ENCODE data around the gene IFIT3.

IFIT3 gene

DNA sequence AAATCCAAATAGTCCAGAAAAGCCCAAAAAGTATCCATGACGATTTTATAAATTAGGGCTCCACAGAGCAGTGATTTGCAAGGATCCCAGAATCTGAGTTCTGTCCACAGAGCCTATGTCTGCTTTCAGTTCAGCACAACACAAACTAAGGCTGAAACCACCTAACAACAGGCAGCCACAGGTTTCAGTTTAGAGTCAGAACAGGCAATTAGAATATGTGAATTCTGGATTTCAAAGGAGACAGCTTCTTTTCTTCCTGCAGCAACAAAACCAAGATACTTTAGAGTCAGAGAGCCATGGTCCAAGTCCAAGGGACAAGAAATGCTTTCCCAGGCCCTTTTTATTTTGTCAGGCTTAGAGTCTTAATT lies 23.6 kb downstream of the IFIT3 start:
- Mint-ChIP-seq H3K27me3 (peaks cover 29% of the 10 kb centered on the region), H3K27ac (no peak overlapping the region), H3K4me1 (ENCODE audit: low read depth) (peaks cover 32% of the 10 kb centered on the region), H3K9me3 (peaks cover 3% of the 10 kb centered on the region), H3K4me3 (no peak overlapping the region), H3K36me3 (ENCODE audit: low read depth) (no peaks in the 10 kb centered on the region)
- no peak for DNase-seq

DNA sequence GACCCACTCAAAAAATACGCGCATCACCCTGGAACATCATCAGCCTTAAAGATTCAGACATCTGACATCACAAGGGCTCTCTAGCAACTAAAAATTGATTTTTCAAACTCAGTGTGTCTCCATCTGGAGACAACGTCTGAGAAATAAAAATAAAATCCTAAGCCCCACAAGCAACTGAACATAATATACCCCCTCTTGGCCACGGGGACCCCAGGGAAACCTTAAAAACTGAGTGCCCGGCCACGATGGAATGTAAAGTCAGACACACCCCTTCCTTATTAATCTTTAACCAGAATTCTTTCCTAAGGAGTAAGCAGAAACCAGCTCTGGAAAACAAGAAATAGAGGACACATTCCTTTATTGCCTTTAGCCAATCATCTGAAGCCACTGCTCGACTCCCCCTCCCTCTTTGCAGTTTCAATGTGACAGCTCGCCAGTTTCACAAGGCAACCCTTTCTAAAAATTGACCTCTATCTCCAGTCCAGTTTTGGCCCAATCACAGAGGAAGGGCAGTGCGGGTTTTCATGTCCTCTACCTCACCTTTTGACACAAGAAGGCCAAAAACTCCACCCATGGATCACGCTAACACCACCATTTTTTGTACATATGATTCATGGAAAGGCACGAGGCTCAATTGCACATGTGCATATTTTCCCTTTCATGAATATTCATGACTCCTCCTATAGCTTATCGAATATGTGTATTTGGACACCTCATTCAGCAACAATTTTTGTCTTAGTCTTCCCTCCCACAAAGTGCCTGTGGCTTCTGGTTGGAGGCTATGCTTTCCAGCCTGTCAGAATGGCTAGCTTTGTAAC lies 24.2 kb downstream of the IFIT3 start:
- DNase-seq: no peak
- Mint-ChIP-seq H3K4me1 (ENCODE audit: low read depth) (peaks cover 29% of the 10 kb centered on the region), H3K27ac (no peak overlapping the region)

DNA sequence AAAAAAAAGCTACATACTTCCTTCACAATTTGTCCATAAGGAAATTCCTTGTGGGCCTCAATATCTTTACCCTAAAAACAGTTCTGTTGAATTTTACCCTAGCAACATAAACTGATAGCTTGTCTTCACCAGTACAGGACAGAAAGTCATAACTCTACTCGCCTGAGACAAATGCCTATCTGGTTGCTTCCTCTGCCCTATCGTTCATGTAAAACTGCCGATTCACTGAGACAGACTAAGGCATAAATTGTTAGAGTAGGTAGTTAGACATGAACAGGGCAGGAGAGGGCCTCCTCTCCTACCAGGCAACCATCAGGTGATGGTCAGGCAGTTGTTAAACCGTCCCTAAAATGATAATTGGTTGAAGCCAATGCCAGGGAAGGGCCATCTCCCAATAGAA lies 25.0 kb downstream of the IFIT3 start:
- Mint-ChIP-seq H3K4me1 (ENCODE audit: low read depth) (peaks cover 25% of the 10 kb centered on the region), H3K27ac (no peak overlapping the region), H3K9me3 (peaks cover 3% of the 10 kb centered on the region)

More for the DNA sequence above, 24.2 kb downstream of the IFIT3 start:
- no peak overlapping the region for H3K4me3 Mint-ChIP-seq
- H3K36me3 Mint-ChIP-seq (ENCODE audit: low read depth): no peaks in the 10 kb centered on the region
- H3K27me3 Mint-ChIP-seq: peaks cover 27% of the 10 kb centered on the region
- H3K9me3 Mint-ChIP-seq: peaks cover 3% of the 10 kb centered on the region

DNA sequence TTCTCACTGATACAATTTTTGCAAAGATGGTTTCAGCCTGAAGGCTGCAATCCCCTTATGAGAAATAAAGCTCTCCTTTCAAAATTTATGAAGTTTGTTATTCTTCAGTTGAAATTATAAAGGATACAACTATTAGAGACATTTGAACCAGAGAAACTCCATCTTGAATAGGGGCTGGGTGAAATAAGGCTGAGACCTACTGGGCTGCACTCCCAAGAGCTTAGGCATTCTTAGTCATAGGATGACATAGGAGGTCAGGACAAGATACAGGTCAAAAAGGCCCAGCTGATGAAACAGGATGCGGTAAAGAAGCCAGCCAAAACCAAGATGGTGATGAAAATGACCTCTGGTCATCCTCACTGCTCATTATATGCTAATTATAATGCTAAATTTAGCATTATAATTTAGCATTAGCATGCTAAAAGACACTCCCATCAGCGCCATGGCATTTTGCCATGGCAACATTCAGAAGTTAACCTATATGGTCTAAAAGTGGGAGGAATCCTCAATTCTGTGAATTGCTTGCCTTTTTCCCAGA lies 27.7 kb downstream of the IFIT3 start:
- H3K36me3 Mint-ChIP-seq (ENCODE audit: low read depth): no peaks in the 10 kb centered on the region
- H3K27ac Mint-ChIP-seq: no peak overlapping the region
- H3K9me3 Mint-ChIP-seq: peaks cover 3% of the 10 kb centered on the region
- peaks cover 19% of the 10 kb centered on the region for H3K4me1 Mint-ChIP-seq (ENCODE audit: low read depth)
- no peak overlapping the region for H3K4me3 Mint-ChIP-seq
- no peak for DNase-seq
- H3K27me3 Mint-ChIP-seq: peaks cover 18% of the 10 kb centered on the region

More for the DNA sequence above, 25.0 kb downstream of the IFIT3 start:
- DNase-seq: no peak
- H3K4me3 Mint-ChIP-seq: no peak overlapping the region
- peaks cover 24% of the 10 kb centered on the region for H3K27me3 Mint-ChIP-seq
- H3K36me3 Mint-ChIP-seq (ENCODE audit: low read depth): no peaks in the 10 kb centered on the region

DNA sequence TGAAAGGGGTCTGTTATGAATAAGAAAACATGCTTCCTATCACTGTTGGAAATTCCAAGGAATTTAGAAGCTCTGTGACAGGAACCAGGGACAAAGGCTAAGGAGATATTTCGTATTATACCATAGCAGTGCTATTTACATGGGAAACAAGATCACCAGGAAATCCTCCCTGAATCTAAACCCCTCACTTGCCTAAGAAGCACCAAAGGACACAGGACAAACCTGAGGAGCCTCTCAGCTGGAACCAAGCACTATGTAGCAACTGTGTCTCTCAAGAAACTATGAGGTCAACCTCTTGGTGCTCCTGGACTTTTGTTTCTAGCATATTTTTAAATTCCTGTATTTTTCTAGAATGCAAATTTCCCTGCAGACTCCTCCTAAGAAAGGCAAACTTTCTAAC lies 29.3 kb downstream of the IFIT3 start:
- Mint-ChIP-seq H3K4me3 (no peak overlapping the region), H3K36me3 (ENCODE audit: low read depth) (no peaks in the 10 kb centered on the region), H3K9me3 (peaks cover 3% of the 10 kb centered on the region), H3K4me1 (ENCODE audit: low read depth) (peaks cover 4% of the 10 kb centered on the region), H3K27me3 (peaks cover 14% of the 10 kb centered on the region), H3K27ac (no peak overlapping the region)
- no peak for DNase-seq

DNA sequence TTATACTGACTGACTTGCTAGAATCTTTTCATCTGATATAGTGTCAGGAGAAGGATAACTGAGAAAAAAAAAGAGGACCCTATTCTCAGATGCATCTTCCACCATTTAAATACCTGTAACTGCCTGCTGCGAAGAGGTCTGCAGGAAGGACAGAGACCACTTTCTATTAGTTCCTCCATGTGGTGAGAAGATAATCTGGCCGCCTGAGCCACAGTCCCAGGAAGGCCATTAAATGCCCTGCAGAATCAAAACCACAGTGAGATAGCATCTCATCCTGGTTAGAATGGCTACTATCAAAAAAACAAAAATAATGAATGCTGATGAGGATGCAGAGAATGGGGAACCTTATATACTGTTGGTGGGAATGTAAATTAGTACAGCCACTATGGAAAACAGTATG lies 30.2 kb downstream of the IFIT3 start:
- no peak overlapping the region for H3K4me3 Mint-ChIP-seq
- peaks cover 11% of the 10 kb centered on the region for H3K27me3 Mint-ChIP-seq
- H3K9me3 Mint-ChIP-seq: peaks cover 3% of the 10 kb centered on the region
- H3K4me1 Mint-ChIP-seq (ENCODE audit: low read depth): peaks cover 1% of the 10 kb centered on the region
- DNase-seq: no peak
- H3K36me3 Mint-ChIP-seq (ENCODE audit: low read depth): no peaks in the 10 kb centered on the region
- H3K27ac Mint-ChIP-seq: no peak overlapping the region

DNA sequence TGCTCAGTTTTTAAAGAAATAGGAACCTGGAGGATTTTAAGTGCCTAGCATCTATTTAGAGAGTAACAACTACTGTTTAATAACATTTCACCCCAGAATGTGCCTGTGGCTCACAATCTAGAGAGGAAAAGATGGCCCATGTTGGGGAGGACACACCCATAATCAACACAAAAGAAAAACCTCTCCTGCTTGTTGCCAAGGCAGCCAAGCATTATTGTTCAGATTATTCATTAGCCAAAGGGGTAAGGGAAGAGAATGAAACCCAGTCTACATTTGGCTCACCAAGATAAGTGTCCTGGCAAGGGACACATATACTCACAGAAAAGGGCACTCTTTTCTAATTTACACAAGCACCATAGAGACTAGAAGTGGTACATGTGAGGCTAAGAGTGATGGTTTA lies 32.4 kb downstream of the IFIT3 start:
- Mint-ChIP-seq H3K27ac (no peak overlapping the region), H3K4me3 (no peak overlapping the region), H3K4me1 (ENCODE audit: low read depth) (peaks cover 14% of the 10 kb centered on the region), H3K9me3 (no peaks in the 10 kb centered on the region), H3K36me3 (ENCODE audit: low read depth) (no peaks in the 10 kb centered on the region), H3K27me3 (peaks cover 3% of the 10 kb centered on the region)
- no peak for DNase-seq

DNA sequence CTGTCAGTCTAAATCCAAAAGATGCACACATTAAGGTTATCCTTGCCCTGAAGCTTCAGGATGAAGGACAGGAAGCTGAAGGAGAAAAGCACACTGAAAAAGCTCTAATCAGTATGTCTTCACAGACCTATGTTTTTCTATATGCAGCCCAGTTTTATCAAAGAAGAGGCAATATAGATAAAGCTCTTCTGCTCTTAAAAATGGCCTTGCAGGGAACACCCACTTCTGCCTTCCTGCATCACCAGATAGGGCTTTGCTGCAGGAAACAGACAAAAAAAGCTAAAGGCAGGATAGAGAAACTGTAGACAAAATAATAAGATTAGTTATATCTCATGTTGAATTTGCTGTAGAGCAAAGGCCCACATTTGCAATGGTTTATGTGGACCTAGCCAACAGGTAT lies 35.1 kb downstream of the IFIT3 start:
- Mint-ChIP-seq H3K4me3 (no peak overlapping the region), H3K27me3 (peaks cover 3% of the 10 kb centered on the region), H3K36me3 (ENCODE audit: low read depth) (no peaks in the 10 kb centered on the region), H3K4me1 (ENCODE audit: low read depth) (peaks cover 20% of the 10 kb centered on the region), H3K27ac (no peak overlapping the region), H3K9me3 (no peaks in the 10 kb centered on the region)
- DNase-seq: no peak

DNA sequence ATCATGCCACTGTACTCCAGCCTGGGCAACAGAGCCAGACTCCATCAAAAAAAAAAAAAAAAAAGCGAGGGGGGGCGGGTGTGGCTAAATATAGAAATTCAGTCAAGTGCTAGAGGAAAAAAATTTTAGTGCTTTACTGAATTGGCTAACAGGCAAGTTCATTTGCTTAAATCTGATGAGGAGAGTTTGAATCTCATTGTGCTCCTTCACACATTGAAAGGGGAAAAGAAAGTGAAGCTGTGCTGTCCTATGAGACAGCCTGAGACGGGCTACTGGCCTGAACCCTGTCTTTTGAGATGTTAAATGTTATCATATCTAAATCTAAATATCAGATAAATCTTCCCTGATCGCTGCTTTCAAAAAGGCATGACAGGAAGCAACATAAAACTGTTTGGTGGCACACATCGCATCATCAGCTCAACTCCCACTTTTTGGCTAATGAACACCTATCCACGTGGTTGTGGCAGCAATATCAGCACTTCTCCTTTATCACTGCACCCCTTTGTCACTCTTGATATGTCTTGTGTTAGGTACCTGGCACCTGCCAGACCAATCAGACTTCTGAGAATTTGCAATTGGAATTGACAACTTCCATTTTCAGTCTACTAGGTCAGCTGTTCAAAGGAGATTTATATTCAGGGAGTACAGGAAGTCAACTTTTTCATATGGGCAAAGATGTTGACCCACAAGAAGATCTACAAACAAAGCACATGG lies 36.1 kb downstream of the IFIT3 start:
- no peak overlapping the region for H3K27ac Mint-ChIP-seq
- peaks cover 3% of the 10 kb centered on the region for H3K27me3 Mint-ChIP-seq
- H3K9me3 Mint-ChIP-seq: no peaks in the 10 kb centered on the region
- H3K4me3 Mint-ChIP-seq: no peak overlapping the region
- H3K4me1 Mint-ChIP-seq (ENCODE audit: low read depth): peaks cover 23% of the 10 kb centered on the region
- no peak for DNase-seq
- H3K36me3 Mint-ChIP-seq (ENCODE audit: low read depth): no peaks in the 10 kb centered on the region

DNA sequence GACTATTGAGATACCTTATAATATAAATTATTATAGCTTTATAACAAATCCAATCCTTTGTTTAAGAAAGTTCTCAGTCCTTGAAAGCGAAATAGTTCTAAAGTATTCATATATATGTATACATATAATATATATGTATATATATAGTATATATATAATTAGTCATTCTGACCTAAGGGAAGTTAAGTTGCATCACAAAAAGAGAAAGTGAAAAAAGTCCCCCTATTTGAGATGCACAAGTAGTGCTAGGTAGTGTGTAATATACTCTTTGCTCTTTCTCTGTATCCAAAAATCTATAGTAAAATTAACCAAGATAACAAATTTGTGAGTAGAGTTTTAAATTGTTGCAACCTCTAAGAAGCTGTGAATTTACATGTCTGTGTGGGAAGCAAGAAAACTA lies 36.7 kb downstream of the IFIT3 start:
- Mint-ChIP-seq H3K4me1 (ENCODE audit: low read depth) (peaks cover 23% of the 10 kb centered on the region), H3K9me3 (no peaks in the 10 kb centered on the region), H3K36me3 (ENCODE audit: low read depth) (no peaks in the 10 kb centered on the region), H3K27ac (no peak overlapping the region), H3K4me3 (no peak overlapping the region), H3K27me3 (peaks cover 3% of the 10 kb centered on the region)
- DNase-seq: no peak

DNA sequence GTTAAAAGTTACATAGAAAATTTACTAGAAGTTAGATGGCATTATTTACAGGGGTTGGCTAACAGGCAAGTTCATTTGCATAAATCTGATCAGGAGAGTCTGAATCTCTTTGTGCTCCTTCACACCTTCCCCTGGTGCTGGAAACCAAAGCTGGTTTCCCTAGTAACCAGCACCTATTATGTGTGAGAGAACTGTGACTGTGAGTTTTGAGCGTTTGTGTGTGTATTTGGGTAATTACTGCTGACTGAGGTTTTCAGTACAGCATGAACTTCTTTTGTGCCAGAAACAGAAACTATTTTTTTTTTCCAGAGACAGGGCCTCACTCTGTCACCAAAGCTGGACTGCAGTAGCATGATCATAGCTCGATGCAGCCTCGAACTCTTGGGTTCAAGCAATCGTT lies 39.7 kb downstream of the IFIT3 start:
- H3K4me1 Mint-ChIP-seq (ENCODE audit: low read depth): peaks cover 23% of the 10 kb centered on the region
- no peak for DNase-seq
- no peak overlapping the region for H3K4me3 Mint-ChIP-seq
- no peaks in the 10 kb centered on the region for H3K9me3 Mint-ChIP-seq
- H3K27ac Mint-ChIP-seq: no peak overlapping the region
- H3K27me3 Mint-ChIP-seq: peaks cover 4% of the 10 kb centered on the region
- H3K36me3 Mint-ChIP-seq (ENCODE audit: low read depth): no peaks in the 10 kb centered on the region

DNA sequence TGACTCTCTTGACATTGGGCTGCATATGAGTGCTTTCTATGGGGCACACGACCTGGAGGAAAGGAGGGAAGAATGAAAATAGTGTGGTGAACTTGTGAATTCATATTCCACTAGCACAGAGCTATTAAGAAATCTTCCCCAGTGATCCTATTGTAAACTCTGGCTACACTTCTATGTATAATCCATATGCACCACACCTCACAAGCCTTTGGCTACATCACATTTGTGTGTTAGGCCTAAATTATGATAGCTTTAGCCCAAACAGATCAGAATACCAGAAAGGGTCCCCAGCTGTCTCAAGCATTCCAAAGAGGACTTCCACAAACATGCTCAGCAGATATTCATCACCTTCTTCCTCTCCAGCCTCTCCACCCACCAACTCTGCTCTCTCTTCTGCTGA lies 40.3 kb downstream of the IFIT3 start:
- H3K27ac Mint-ChIP-seq: no peak overlapping the region
- peaks cover 22% of the 10 kb centered on the region for H3K4me1 Mint-ChIP-seq (ENCODE audit: low read depth)
- H3K36me3 Mint-ChIP-seq (ENCODE audit: low read depth): no peaks in the 10 kb centered on the region
- H3K4me3 Mint-ChIP-seq: no peak overlapping the region
- H3K9me3 Mint-ChIP-seq: no peaks in the 10 kb centered on the region
- H3K27me3 Mint-ChIP-seq: peaks cover 4% of the 10 kb centered on the region
- DNase-seq: no peak

DNA sequence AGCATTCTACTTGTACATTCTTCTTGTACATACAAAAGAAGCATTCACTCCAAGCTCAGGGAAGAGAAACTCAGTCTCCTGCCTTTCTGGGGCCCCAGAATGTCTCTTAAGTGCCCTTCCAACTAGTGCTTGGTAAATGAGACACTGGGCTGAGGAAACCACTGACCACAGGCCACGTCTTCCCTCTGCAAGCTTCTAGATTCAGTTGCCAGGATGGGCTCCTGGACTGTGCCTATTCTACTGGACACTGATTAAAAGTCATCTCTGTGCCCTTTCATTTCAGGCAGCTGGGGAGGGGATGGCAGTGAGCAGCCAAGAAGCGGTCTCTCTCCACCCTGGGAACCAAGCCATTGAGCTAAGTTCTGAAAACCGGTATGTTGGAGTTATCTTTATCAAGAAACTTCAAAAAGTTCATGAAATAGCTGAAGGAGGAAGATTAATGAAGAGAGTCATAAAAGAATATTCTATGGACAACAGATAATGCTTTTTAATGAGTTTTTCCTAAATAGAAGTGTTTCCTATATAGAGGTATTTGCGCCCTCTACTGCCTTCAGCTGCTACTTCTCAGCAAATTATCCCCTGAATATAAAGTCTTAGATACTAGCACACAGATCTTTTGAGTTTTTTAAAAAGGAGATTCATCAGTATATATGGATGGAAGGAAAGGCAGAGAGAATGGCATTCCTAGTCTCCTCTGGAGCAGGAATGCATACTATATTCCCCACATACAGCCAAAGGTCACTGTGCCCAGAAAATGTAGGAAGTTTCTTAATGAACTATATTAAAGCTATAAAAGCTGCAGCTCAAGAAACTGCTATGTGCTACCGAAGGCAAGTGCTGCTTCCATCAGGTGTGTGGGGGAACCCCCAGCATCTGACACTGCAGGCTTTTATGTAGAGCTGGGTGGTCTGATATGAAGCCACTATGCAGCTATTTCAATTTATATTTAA lies 41.6 kb downstream of the IFIT3 start:
- Mint-ChIP-seq H3K36me3 (ENCODE audit: low read depth) (no peaks in the 10 kb centered on the region), H3K4me1 (ENCODE audit: low read depth) (peaks cover 14% of the 10 kb centered on the region), H3K9me3 (no peaks in the 10 kb centered on the region), H3K4me3 (no peak overlapping the region), H3K27ac (no peak overlapping the region), H3K27me3 (peaks cover 4% of the 10 kb centered on the region)
- DNase-seq: no peak

DNA sequence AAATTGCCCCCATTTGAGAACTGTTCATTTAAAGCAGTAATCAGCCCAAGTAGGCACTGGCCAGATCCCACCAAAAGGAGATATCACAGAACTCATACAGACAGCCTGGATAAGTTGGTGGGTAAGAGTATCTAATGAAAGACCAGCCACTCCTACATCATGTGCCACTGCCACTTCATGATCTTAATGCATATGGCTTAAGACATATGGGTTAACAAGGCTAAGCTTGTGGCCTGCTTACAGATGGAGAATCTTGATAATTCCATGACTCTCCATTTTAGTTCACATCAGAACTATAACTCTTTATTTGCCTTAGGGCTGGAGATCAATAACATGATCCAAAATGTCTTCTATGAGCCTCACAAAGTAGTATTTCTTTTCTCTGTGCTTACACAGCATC lies 43.3 kb downstream of the IFIT3 start:
- no peak overlapping the region for H3K27ac Mint-ChIP-seq
- H3K9me3 Mint-ChIP-seq: no peaks in the 10 kb centered on the region
- H3K36me3 Mint-ChIP-seq (ENCODE audit: low read depth): no peaks in the 10 kb centered on the region
- H3K4me1 Mint-ChIP-seq (ENCODE audit: low read depth): peaks cover 11% of the 10 kb centered on the region
- DNase-seq: no peak
- H3K4me3 Mint-ChIP-seq: no peak overlapping the region
- H3K27me3 Mint-ChIP-seq: peaks cover 4% of the 10 kb centered on the region

Measured in activated T-cell treated with anti-CD3 and anti-CD28 coated beads, Interleukin-2, amount 50 U/mL, for 24 hours (primary cell).